ENCODE measurements around the gene ZSCAN5B. TPM values are rescaled to one million over a fixed set of nuclear protein-coding genes. Genes with fewer than 3 reads are reported as not detected.

Gene ZSCAN5B
- total and polyA plus RNA-seq, 2 of the 13 experiments (the other 11 are each of a cell fraction or from before 2014, with no cell fraction given): not detected

GRCh38 chr19:56176881-56177280, 20.7 kb downstream of the ZSCAN5B start:
- ATAC-seq (no peak), DNase-seq (ENCODE audit: low spot score) (no peak), FAIRE-seq (no peak)
- 79% methylated on average over 18 of the region's 18 CpGs for WGBS (ENCODE audit: low lambda C conversion rate)
- no peaks in the 10 kb centered on the region for H3K9me3 ChIP-seq (ENCODE audit: low read length)
- no peak overlapping the region for H2AFZ ChIP-seq (ENCODE audit: low read length)
- no peak for TF ChIP-seq ZNF570 (CRISPR knock-in tag; IDR thresholded peaks at IDR 0.05; ENCODE audit: borderline replicate concordance)
- TF ChIP-seq SOX5 (CRISPR knock-in tag; IDR thresholded peaks at IDR 0.05; ENCODE audit: borderline replicate concordance): no peak
- TF ChIP-seq, protein P1, sequence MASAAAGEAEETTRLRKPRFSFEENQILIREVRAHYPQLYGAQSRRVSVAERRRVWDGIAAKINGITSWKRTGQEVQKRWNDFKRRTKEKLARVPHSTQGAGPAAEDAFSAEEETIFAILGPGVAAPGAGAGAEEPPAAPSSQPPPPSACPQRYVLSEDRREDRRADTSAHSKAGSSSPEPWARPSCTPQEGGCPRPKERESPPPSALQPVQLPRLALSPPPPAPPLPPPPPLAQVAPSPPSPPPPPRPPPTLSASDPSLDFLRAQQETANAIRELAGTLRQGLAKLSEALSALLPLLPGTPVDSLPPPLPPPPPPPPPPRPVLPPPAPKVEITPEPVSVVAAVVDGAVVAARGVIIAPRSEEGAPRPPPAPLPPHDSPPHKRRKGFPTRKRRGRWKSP (CRISPR knock-in tag; IDR thresholded peaks at IDR 0.05): no peak
- TF ChIP-seq ZBTB4 (CRISPR knock-in tag; IDR thresholded peaks at IDR 0.05; ENCODE audit: borderline replicate concordance): no peak
- no peak for TF ChIP-seq ZNF75D (CRISPR knock-in tag; IDR thresholded peaks at IDR 0.05; ENCODE audit: borderline replicate concordance)
- TF ChIP-seq JARID2 (CRISPR knock-in tag; IDR thresholded peaks at IDR 0.05; ENCODE audit: insufficient replicate concordance): no peak
- no peak for TF ChIP-seq SIX1 (CRISPR knock-in tag; IDR thresholded peaks at IDR 0.05; ENCODE audit: borderline replicate concordance)
- no peak for TF ChIP-seq ZNF563 (CRISPR knock-in tag; IDR thresholded peaks at IDR 0.05)
- TF ChIP-seq, protein P2, sequence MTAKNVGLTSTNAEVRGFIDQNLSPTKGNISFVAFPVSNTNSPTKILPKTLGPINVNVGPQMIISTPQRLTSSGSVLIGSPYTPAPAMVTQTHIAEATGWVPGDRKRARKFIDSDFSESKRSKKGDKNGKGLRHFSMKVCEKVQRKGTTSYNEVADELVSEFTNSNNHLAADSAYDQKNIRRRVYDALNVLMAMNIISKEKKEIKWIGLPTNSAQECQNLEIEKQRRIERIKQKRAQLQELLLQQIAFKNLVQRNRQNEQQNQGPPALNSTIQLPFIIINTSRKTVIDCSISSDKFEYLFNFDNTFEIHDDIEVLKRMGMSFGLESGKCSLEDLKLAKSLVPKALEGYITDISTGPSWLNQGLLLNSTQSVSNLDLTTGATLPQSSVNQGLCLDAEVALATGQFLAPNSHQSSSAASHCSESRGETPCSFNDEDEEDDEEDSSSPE (CRISPR knock-in tag; IDR thresholded peaks at IDR 0.05): no peak
- no peak for TF ChIP-seq ZNF180 (CRISPR knock-in tag; IDR thresholded peaks at IDR 0.05; ENCODE audit: borderline replicate concordance, low read depth)
- TF ChIP-seq, protein P3, sequence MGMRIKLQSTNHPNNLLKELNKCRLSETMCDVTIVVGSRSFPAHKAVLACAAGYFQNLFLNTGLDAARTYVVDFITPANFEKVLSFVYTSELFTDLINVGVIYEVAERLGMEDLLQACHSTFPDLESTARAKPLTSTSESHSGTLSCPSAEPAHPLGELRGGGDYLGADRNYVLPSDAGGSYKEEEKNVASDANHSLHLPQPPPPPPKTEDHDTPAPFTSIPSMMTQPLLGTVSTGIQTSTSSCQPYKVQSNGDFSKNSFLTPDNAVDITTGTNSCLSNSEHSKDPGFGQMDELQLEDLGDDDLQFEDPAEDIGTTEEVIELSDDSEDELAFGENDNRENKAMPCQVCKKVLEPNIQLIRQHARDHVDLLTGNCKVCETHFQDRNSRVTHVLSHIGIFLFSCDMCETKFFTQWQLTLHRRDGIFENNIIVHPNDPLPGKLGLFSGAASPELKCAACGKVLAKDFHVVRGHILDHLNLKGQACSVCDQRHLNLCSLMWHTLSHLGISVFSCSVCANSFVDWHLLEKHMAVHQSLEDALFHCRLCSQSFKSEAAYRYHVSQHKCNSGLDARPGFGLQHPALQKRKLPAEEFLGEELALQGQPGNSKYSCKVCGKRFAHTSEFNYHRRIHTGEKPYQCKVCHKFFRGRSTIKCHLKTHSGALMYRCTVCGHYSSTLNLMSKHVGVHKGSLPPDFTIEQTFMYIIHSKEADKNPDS (CRISPR knock-in tag; IDR thresholded peaks at IDR 0.05): no peak
- ChIA-PET POLR2A (no interaction called here), CTCF (ENCODE audit: low intra/inter-chr PET ratio, low total read pairs) (no interaction called here)
- peaks cover 24% of the 10 kb centered on the region; the same call in 1 of the 2 replicates for H3K4me1 ChIP-seq (ENCODE audit: insufficient read depth, low read length)
- H3K4me2 ChIP-seq (ENCODE audit: low read depth, low read length): no peak overlapping the region
- intact Hi-C loops (cut with micrococcal nuclease; ENCODE audit: unreplicated experiment) (no loop called here), in situ Hi-C loops (cut with HindIII; ENCODE audit: extremely low pct_ligation_motif_present, low pct_unique_long_range_greater_than_20kb) (no loop called here)
- H3K4me3 ChIP-seq (replicated peaks in 1 of 3; ENCODE audit: insufficient read depth in 1 of 3, low read depth in 2 of 3, low read length in 3 of 3): no peak overlapping the region
- H3K27ac ChIP-seq (ENCODE audit: extremely low read length, insufficient read depth, low read length): no peak overlapping the region
- H3K27me3 ChIP-seq (ENCODE audit: control insufficient read depth in 1 of 2, insufficient read depth in 2 of 2, low read length in 2 of 2): peaks cover 0 to 16% of the 10 kb centered on the region in 2 experiments; a peak in 3 of 5 replicates
- H4K20me1 ChIP-seq (ENCODE audit: insufficient read depth, low read length): no peaks in the 10 kb centered on the region
- no TSS peak for BruUV-seq (replicated peaks)
- no peaks in the 10 kb centered on the region for H3K79me2 ChIP-seq (ENCODE audit: insufficient read depth, low read length)
- H3K9ac ChIP-seq (ENCODE audit: insufficient read depth, low read depth, low read length): no peak overlapping the region
- no peaks in the 10 kb centered on the region for H3K36me3 ChIP-seq (replicated peaks in 1 of 2; ENCODE audit: control insufficient read depth in 1 of 2, insufficient read depth in 2 of 2, low read length in 2 of 2)
